HG03575 (cell line): ENCODE results near the gene OGFOD1.

ENCODE experiments used
- ATAC-seq: cut with Tn5 transposase; IDR thresholded peaks from one replicate; pipeline ENCODE4 v1.9.1; 2021; ENCODE audit not compliant: unreplicated experiment, insufficient number of reproducible peaks, low FRiP score; ENCODE audit errors: extremely low read depth

The OGFOD1 gene

DNA sequence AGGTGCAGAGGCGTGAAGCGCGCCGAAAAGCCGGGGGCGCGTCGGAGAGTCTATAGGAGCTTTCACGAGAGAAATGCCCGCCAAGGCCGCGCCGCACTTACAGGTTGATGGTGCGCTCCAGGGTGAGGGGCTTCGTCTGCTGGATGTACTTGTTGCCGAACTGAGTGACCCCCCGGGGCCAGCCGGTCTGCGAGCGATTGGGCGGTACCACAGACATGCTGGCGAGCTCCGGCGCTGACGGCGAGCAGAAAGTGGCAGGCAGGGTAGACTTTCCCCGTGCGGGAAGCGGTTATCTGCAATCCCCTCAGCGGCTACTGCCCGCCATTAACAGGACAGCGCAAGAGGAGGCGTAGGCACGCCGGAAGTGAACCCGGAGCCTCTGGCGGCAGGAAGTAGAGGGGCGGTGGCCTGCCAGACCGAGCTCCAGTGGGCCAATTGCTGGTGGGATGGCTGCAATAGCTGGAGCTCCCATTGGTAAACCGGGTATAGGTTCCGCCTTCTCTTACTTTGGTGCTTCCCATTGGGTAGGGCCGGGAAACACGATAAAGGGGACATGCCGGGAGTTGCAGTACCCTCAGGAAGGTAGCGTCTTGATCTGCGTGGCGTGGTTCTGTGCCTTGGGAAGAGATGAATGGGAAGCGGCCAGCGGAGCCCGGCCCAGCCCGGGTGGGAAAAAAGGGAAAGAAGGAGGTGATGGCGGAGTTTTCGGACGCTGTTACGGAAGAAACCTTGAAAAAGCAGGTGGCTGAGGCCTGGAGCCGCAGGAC lies at the start of gene OGFOD1, which contains the start of gene NUDT21:
Gene OGFOD1 (plus strand): TSS at position 569 of the 767 bp plus-strand sequence. CDS start 59 bp downstream, at position 628.
Gene NUDT21 (minus strand): TSS at position 347 of the 767 bp plus-strand sequence. CDS start 130 bp downstream, at position 217.
- peak; percentile 84 for ATAC-seq

GRCh38 chr16:56405977-56406672 lies 45.2 kb upstream of the OGFOD1 start:
- ATAC-seq, result no peak

GRCh38 chr16:56408379-56409098 lies 42.8 kb upstream of the OGFOD1 start:
- ATAC-seq, result no peak

DNA sequence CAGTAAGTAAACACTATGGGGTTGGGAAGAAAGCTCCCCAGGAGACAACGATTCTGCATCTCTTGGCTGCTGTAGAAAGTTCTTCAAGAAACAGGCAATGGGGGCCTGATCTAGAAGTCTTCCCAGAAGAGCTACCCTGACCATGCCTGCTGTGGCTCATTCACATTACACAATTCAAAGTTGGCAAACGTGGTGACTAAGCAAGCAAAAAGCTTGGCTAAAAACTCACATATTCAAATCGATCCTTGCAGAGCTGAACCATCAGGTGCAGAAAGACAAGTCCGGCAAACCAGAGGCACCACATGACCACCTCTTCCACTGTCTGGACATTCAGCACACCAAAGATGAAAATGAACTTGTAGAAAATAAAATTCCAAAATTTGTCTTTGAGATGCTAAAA lies 42.2 kb upstream of the OGFOD1 start:
- no peak for ATAC-seq

GRCh38 chr16:56411123-56411522 lies 40.2 kb upstream of the OGFOD1 start:
- no peak for ATAC-seq

GRCh38 chr16:56411624-56412023 lies 39.7 kb upstream of the OGFOD1 start:
- ATAC-seq, result no peak

GRCh38 chr16:56413381-56413780 lies 38.0 kb upstream of the OGFOD1 start:
- ATAC-seq, result no peak

DNA sequence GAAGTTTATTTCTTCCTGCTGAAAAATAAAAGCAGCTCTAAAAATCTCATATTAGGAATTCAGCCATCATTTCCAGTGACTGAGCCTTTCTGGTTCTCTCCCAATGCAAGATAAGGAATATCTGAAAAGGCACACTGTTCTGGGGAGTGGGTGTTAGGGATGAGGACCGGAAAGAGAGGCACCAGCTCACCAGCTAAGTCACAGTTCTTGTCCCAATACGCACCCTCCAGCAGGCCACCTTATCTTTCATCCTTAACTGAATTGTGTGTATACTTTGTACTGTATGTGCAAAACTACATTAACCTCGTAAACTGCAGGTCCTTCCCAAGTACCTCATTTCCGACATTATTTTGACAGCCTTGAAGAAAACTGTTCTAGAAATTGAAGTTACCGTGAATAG lies 37.0 kb upstream of the OGFOD1 start:
- no peak for ATAC-seq

- ATAC-seq, result no peak
These were observed 35.5 kb upstream of the OGFOD1 start for GRCh38 chr16:56415875-56416274.

- ATAC-seq, result no peak
These were observed 34.2 kb upstream of the OGFOD1 start for GRCh38 chr16:56417138-56417537.

DNA sequence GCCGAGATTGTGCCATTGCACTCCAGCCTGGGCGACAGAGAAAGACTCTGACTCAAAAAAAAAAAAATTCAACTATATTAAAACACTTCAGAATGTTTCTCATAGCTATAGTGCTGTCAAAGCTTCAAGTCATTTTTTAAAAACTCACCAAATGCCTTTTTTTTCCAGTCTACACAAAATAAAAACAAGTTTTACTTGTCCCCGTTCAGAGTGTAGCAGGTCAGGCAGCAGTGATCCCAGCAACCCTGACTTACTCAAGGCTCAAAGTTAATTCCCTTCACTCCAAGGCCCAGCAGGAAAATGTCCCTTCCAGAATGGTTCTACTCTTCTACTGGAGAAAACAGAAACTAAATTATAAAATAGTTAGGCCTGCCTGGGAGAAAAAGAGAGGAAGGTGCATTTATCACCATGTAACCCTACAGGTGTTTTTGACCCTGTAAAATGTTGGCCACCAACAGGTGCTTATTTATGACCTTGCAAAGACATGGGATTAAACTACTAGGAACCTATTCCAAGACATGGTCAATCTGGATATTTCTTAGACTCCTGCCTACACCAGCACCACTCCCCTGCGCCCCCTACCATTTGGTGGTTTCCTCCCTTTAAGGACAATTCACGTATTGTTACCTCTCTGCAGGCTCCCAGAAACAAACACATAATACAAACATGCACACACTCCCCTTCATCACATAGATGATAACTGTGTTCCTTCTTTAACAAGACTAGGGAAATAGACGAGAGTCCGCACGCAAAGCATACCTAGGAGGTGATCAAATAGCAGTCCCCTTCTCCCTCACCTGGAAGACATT lies 31.4 kb upstream of the OGFOD1 start:
- ATAC-seq, result no peak

DNA sequence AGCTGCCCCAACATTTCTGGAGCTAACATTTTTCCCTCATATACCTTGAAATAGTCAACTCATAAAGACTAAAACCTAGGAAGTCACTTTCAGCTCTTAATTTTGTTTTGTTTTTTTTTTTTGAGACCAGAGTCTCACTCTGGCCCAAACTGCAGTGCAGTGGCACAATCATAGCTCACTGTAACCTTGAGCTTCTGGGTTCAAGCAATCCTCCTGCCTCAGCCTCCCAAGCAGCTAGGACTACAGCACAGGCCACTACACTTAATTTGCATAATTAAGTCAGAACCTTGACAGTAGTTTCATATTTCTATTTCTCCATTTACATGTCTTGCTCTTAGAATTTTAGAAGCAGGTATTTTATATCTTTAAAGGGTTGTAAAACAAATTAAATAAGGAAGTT lies 30.7 kb upstream of the OGFOD1 start:
- ATAC-seq, result no peak

GRCh38 chr16:56421313-56421712 lies 30.0 kb upstream of the OGFOD1 start:
- ATAC-seq, result no peak

DNA sequence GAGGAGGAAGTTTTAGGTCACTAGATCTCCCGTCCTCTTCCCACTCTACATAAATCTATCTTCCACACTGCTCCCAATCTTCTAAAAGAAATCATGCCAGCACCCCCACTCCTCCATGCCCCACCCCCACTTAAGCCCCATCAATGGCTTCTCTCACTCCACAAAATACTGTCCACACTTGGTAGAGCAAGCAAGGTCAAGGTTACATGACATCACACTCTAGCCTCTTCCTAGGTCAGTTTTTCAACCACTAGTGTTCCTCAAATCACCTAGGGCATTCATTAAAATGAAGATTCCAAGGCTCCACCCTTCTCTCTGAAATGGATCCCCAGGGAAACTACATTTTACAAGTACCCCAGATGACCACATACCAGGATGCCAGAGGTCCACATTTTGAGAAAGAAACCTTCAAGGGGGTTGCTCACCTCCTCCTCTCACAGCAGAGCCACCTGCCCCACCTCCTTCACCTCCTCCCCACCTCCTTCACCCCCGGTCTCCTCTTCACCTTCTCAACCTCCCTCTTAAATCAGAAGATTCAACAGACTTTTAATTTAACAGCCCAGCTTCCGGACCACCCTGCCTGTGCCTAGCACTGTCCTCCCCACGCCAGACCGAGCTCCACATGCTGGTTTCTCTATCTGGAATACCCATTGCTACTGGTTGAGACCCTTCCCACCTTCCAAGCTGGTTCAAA lies 29.2 kb upstream of the OGFOD1 start:
- no peak for ATAC-seq

DNA sequence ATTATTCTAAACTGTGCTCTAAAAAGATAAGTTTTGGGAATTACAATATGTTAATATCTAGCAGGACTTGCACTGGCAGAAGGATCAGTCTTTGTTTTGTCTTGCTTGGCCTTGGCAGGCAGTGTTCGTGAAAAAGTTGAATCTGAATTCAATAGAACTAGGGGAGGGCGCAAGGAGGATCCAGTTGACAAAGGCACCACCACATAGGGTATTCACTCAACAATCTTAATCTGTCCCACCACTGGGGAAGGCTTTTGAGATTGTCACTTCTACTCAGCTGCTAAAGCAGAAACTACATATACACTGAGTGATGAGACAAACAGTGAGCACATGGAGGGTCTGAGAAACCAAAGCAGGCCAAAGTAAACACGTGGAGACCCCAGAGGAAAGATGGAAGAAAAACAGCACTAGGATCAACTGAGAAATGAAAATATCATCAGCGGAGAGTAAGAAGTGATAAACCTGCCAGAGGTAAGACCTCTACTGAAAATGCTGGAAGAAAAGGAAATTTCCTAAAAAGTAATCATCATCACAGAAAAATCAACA lies 28.4 kb upstream of the OGFOD1 start:
- ATAC-seq, result no peak

- no peak for ATAC-seq
These were observed 27.6 kb upstream of the OGFOD1 start for GRCh38 chr16:56423584-56424403.

GRCh38 chr16:56424404-56424764 lies 27.0 kb upstream of the OGFOD1 start:
- ATAC-seq, result no peak
